ENCODE measurements around the gene GRB2.
A peak's percentile ranks its signal among the peaks of the same experiment; 100 is the strongest.
"Not testable (repeated sequence)": the region's sequence is repeated elsewhere in the genome, so short reads cannot be mapped to it uniquely, and the experiment has no call there.

GRB2 gene

DNA sequence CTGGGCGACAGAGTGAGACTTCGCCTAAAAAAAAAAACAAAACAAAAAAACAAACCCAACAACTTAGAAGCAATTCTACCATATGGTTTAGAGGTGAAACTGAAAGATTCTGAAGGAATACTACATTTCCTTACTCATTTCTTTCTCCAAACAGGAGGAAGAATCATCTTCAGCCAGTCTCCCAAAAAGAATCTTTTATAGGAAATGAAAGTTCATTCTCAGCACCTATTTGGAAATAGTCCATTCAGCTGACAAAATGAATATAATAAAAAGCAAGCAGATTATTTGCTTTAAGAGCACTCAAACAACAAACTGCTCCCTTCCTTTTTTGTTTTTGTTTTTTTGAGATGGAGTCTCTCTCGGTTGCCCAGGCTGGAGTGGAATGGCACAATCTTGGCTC, 17.7 kb downstream of the GRB2 start:
- no peak for DNase-seq (ENCODE audit: extremely low spot score)
- ChIA-PET POLR2A (no interaction called here), CTCF (no interaction called here)
- TF ChIP-seq HDGF (IDR thresholded peaks at IDR 0.05; ENCODE audit: borderline replicate concordance) (no peak), ARNT (IDR thresholded peaks at IDR 0.05) (no peak), FOXA1 (IDR thresholded peaks at IDR 0.05) (no peak), LEF1 (IDR thresholded peaks at IDR 0.05; ENCODE audit: borderline replicate concordance) (no peak), ZNF384 (IDR thresholded peaks at IDR 0.05) (no peak), SP1 (IDR thresholded peaks at IDR 0.05) (no peak), ELF4 (IDR thresholded peaks at IDR 0.05) (no peak), FOXK2 (IDR thresholded peaks at IDR 0.05) (no peak), SUZ12 (IDR thresholded peaks at IDR 0.05) (no peak), L3MBTL2 (conservative IDR thresholded peaks at IDR 0.05) (no peak)

DNA sequence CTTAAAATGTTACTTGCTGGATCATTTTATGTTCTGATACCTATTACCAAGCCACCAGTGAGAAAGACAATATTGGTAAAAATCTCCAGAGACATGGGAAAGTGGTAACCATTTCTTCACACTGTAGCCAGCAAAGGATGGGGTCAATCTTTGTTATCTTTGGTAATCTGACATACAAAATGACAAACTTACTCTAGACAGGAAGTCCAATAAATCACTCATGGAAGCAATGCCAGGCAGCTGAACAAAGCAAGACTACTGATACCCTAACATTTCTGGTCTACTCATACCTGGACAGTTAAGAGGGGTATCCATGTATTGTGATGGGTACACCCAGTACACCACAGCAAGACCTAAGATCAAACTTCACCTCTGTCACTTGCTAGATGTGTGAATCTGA, 19.0 kb downstream of the GRB2 start:
- DNase-seq (ENCODE audit: extremely low spot score), result no peak
- ChIA-PET CTCF (no interaction called here), POLR2A (no interaction called here)
- TF ChIP-seq, protein P1, sequence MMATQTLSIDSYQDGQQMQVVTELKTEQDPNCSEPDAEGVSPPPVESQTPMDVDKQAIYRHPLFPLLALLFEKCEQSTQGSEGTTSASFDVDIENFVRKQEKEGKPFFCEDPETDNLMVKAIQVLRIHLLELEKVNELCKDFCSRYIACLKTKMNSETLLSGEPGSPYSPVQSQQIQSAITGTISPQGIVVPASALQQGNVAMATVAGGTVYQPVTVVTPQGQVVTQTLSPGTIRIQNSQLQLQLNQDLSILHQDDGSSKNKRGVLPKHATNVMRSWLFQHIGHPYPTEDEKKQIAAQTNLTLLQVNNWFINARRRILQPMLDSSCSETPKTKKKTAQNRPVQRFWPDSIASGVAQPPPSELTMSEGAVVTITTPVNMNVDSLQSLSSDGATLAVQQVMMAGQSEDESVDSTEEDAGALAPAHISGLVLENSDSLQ (IDR thresholded peaks at IDR 0.05), result peak; percentile 69
- no peak for TF ChIP-seq FOXM1 (IDR thresholded peaks at IDR 0.05; ENCODE audit: borderline replicate concordance)

DNA sequence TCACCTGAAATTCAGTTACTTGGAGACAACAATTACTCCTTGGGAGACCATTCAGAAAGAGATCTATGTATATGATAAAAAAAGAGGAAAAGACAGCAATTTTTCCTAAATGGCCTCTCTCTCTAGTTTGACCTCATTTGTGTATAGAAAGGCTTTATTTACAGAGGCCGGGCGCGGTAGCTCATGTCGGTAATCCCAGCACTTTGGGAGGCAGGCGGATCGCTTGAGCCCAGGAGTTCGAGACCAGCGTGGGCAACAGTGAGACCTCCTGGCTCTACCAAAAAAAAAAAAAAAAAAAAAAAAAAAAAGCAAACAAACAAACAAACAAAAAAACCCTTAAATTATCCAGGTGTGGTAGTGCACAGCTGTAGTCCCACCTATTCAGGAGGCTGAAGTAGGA, 20.7 kb downstream of the GRB2 start:
- POLR2A ChIA-PET, result no interaction called here
- no peak for TF ChIP-seq SUZ12 (IDR thresholded peaks at IDR 0.05)
- no peak for TF ChIP-seq L3MBTL2 (conservative IDR thresholded peaks at IDR 0.05)
- TF ChIP-seq FOXK2 (IDR thresholded peaks at IDR 0.05), result no peak
- no peak for TF ChIP-seq FOXA1 (IDR thresholded peaks at IDR 0.05)
- TF ChIP-seq LEF1 (IDR thresholded peaks at IDR 0.05; ENCODE audit: borderline replicate concordance), result no peak
- no peak for TF ChIP-seq CTBP1 (IDR thresholded peaks at IDR 0.05; ENCODE audit: borderline replicate concordance)
- TF ChIP-seq, protein P1 (IDR thresholded peaks at IDR 0.05), result no peak
- TF ChIP-seq ELF4 (IDR thresholded peaks at IDR 0.05), result no peak
- no peak for TF ChIP-seq FOXM1 (IDR thresholded peaks at IDR 0.05; ENCODE audit: borderline replicate concordance)
- TF ChIP-seq NFRKB (IDR thresholded peaks at IDR 0.05), result no peak
- no peak for TF ChIP-seq HDGF (IDR thresholded peaks at IDR 0.05; ENCODE audit: borderline replicate concordance)
- no peak for TF ChIP-seq ZNF384 (IDR thresholded peaks at IDR 0.05)
- no peak for TF ChIP-seq BHLHE40 (IDR thresholded peaks at IDR 0.05; ENCODE audit: borderline replicate concordance)
- no peak for TF ChIP-seq TARDBP (IDR thresholded peaks at IDR 0.05)
- TF ChIP-seq SP1 (IDR thresholded peaks at IDR 0.05), result no peak
- CTCF ChIA-PET, result no interaction called here
- no peak for DNase-seq (ENCODE audit: extremely low spot score)

DNA sequence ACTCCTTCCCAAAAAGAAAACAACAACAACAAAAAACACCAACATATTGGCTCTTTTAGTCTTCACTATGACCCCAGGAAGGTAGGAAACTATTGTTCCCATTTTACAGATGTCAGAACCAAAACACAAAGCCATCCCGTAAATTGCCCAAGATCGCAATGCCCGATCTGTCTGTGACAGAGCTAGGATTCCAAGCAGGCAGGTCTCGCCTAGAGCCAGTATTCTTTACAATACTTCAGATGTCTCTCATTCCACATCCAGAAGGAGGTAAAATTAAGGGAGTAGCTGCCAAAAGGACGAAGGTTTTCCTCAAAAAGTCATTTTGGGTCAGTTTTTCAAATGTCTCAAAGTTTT, 21.7 kb downstream of the GRB2 start:
- POLR2A ChIA-PET, result interaction anchor here (0.9 to 2.1 kb wide), 3 partner anchors 10 to 95 kb away, joined by 3 to 17 read pairs (median 3); partner anchors contain the start of genes GRB2 and SLC25A19

DNA sequence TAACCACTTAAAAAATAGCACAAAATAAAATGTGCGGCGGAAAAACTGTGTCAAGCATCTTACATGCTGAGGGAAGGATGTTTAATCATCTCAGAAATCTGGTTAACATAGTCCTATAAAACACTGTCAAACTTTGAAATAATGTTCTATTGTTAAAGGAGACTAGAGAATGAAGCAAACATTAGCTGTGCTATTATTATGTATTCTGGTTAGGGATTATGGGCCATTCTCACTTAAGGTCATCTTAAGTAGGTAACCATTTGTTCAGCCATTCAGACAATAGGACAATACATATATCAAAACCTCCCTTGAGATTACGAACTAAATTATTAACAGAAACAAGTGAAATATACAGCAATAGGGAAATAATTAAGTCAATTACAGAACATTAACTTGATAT, 24.7 kb downstream of the GRB2 start:
- ChIA-PET POLR2A (interaction anchor here (1.0 to 1.2 kb wide), 3 partner anchors 14 to 108 kb away, joined by 3 read pairs; no protein-coding TSS in a partner anchor), CTCF (no interaction called here)
- no peak for DNase-seq (ENCODE audit: extremely low spot score)
- no peak for TF ChIP-seq BHLHE40 (IDR thresholded peaks at IDR 0.05; ENCODE audit: borderline replicate concordance)
- TF ChIP-seq, protein P1 (IDR thresholded peaks at IDR 0.05), result no peak
- TF ChIP-seq FOXA1 (IDR thresholded peaks at IDR 0.05), result no peak
- TF ChIP-seq FOXM1 (IDR thresholded peaks at IDR 0.05; ENCODE audit: borderline replicate concordance), result no peak
- no peak for TF ChIP-seq FOXK2 (IDR thresholded peaks at IDR 0.05)
- TF ChIP-seq LEF1 (IDR thresholded peaks at IDR 0.05; ENCODE audit: borderline replicate concordance), result no peak
- no peak for TF ChIP-seq SUZ12 (IDR thresholded peaks at IDR 0.05)
- no peak for TF ChIP-seq HDGF (IDR thresholded peaks at IDR 0.05; ENCODE audit: borderline replicate concordance)
- TF ChIP-seq TARDBP (IDR thresholded peaks at IDR 0.05), result no peak
- no peak for TF ChIP-seq SP1 (IDR thresholded peaks at IDR 0.05)
- TF ChIP-seq ARNT (IDR thresholded peaks at IDR 0.05), result no peak
- no peak for TF ChIP-seq NFRKB (IDR thresholded peaks at IDR 0.05)
- no peak for TF ChIP-seq ZNF384 (IDR thresholded peaks at IDR 0.05)
- TF ChIP-seq CTBP1 (IDR thresholded peaks at IDR 0.05; ENCODE audit: borderline replicate concordance), result no peak
- TF ChIP-seq ELF4 (IDR thresholded peaks at IDR 0.05), result no peak
- no peak for TF ChIP-seq L3MBTL2 (conservative IDR thresholded peaks at IDR 0.05)

More for the DNA sequence above, 21.7 kb downstream of the GRB2 start:
- CTCF ChIA-PET, result interaction anchor here (0.7 kb wide), 1 partner anchor 10 kb away, joined by 3 read pairs; no protein-coding TSS in a partner anchor
- DNase-seq (ENCODE audit: extremely low spot score), result no peak
- TF ChIP-seq SUZ12 (IDR thresholded peaks at IDR 0.05), result no peak
- TF ChIP-seq FOXK2 (IDR thresholded peaks at IDR 0.05), result no peak
- no peak for TF ChIP-seq NFRKB (IDR thresholded peaks at IDR 0.05)
- no peak for TF ChIP-seq LEF1 (IDR thresholded peaks at IDR 0.05; ENCODE audit: borderline replicate concordance)
- TF ChIP-seq FOXM1 (IDR thresholded peaks at IDR 0.05; ENCODE audit: borderline replicate concordance), result no peak
- no peak for TF ChIP-seq ZNF384 (IDR thresholded peaks at IDR 0.05)
- TF ChIP-seq ELF4 (IDR thresholded peaks at IDR 0.05), result no peak
- TF ChIP-seq SP1 (IDR thresholded peaks at IDR 0.05), result no peak
- no peak for TF ChIP-seq BHLHE40 (IDR thresholded peaks at IDR 0.05; ENCODE audit: borderline replicate concordance)
- TF ChIP-seq ARNT (IDR thresholded peaks at IDR 0.05), result no peak
- TF ChIP-seq, protein P1 (IDR thresholded peaks at IDR 0.05), result no peak
- TF ChIP-seq L3MBTL2 (conservative IDR thresholded peaks at IDR 0.05), result no peak
- TF ChIP-seq CTBP1 (IDR thresholded peaks at IDR 0.05; ENCODE audit: borderline replicate concordance), result no peak

DNA sequence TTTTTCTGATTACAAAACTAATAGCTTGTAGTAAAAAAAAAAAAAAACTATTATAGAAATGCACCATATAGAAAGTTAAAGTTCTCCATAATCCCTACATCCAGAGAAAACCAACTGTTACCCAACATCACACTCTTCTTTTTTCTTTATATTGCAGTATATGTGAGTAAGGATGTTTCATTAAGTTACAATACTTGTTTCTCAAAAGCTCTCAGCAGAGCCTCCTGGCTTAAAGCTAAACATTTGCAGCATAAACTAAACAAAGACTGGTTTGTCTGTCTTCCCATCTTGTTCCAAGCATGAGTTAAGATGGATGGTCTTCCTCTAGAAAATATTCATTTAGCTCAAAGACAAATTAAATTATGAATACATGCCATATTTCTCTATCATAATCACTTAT, 25.2 kb downstream of the GRB2 start:
- ChIA-PET CTCF (no interaction called here), POLR2A (interaction anchor here (1.0 to 2.2 kb wide), 4 partner anchors 15 to 107 kb away, joined by 3 to 7 read pairs (median 3); partner anchors contain the start of gene SLC25A19)
- TF ChIP-seq FOXM1 (IDR thresholded peaks at IDR 0.05; ENCODE audit: borderline replicate concordance) (no peak), SUZ12 (IDR thresholded peaks at IDR 0.05) (no peak)
- no peak for DNase-seq (ENCODE audit: extremely low spot score)

DNA sequence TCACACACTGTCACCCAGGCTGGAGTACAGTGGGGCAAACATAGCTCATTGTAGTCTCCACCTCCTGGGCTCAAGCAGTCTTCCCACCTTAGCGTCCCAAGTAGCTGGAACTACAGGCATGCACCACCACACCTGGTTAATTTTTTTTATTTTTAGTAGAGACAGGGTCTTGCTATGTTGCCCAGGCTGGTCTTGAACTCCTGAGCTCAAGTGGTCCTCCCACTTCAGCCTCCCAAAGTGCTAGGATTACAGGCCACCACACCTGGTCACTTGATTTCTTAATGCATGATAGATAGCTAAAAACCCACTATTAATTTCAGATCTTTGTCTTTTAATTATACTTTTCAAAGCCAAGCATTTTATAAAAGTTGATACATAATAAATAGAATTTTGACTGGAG, 26.1 kb downstream of the GRB2 start:
- DNase-seq (ENCODE audit: extremely low spot score); CTCF ChIA-PET: not testable (repeated sequence)
- POLR2A ChIA-PET, result interaction anchor here (1.2 to 3.1 kb wide), 4 partner anchors 10 to 107 kb away, joined by 3 to 10 read pairs (median 6); partner anchors contain the start of gene SLC25A19
